Transverse colon (tissue), 4 donors: ENCODE data around the gene BPHL.

Experiments
- EP300 ChIP-seq: sonication (generic); formaldehyde crosslinking; IDR thresholded peaks from one replicate; pipeline ENCODE4 v1.6.1; 2017; ENCODE audit warnings: antibody characterized with exemption, low read depth
- POLR2A ChIP-seq: fragments of 450-650 bp; IDR thresholded peaks from one replicate; pipeline ENCODE4 v1.6.1; 2016; ENCODE audit warnings: antibody characterized with exemption, mild to moderate bottlenecking, moderate library complexity
- POLR2AphosphoS5 ChIP-seq, 3 donors: sonication (generic); formaldehyde crosslinking; IDR thresholded peaks; one replicate each; pipeline ENCODE4 v1.6.1; 2016; ENCODE audit warnings: antibody characterized with exemption in 3 of 3
- TF ChIP-seq, protein P1 (sequence below), 5 experiments: fragments of 200-600 bp in 3 of 5; fragments of 450-650 bp in 2 of 5; sonication (generic) in 3 of 5; IDR thresholded peaks; 1 replicate in 2 of 5; 2 replicates in 3 of 5; pipeline ENCODE4 v1.5.1; 2016 to 2017; ENCODE audit warnings: antibody characterized with exemption in 5 of 5, inconsistent platforms in 3 of 5, mild to moderate bottlenecking in 2 of 5, moderate library complexity in 1 of 5

DNA sequence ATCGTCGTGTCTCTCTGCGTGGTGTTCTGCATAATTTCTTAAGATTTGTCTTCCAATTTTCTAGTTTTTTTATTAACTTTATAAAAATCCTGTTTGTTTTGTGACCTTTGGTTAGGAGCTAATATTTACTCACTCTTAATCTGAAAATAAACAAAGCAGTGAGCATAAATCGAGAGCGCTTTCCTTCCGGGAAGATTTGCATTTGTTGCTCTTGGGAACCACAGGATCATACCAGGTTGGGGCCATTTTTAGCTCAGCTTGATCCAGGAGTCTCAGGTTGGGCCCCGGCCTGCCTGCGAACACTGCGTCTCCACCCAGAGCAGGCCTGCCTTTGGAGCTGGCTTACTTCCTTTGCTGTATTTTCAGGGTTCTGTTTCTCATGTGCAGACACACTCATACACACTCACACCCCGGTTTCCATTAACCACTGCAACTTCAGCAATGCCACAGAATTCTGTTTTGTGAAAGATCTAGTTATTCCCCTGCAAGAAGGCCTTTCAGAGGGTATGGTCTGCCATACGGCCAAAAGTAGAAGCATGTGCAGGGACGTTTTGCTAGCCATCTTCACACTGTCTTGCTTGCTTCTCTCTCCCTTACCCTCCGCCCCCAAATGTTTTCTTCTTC, 17.3 kb downstream of the BPHL start:
- TF ChIP-seq, protein P1, sequence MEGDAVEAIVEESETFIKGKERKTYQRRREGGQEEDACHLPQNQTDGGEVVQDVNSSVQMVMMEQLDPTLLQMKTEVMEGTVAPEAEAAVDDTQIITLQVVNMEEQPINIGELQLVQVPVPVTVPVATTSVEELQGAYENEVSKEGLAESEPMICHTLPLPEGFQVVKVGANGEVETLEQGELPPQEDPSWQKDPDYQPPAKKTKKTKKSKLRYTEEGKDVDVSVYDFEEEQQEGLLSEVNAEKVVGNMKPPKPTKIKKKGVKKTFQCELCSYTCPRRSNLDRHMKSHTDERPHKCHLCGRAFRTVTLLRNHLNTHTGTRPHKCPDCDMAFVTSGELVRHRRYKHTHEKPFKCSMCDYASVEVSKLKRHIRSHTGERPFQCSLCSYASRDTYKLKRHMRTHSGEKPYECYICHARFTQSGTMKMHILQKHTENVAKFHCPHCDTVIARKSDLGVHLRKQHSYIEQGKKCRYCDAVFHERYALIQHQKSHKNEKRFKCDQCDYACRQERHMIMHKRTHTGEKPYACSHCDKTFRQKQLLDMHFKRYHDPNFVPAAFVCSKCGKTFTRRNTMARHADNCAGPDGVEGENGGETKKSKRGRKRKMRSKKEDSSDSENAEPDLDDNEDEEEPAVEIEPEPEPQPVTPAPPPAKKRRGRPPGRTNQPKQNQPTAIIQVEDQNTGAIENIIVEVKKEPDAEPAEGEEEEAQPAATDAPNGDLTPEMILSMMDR (IDR thresholded peaks at IDR 0.05) = no peak
- TF ChIP-seq POLR2AphosphoS5 (IDR thresholded peaks at IDR 0.05) (no peak), EP300 (no peak), POLR2A (no peak)
